Heart right ventricle (tissue), 16 donors: ENCODE measurements around the gene ABCD4. TPM values are rescaled to one million over a fixed set of nuclear protein-coding genes. Genes with fewer than 3 reads are reported as not detected.

ENCODE experiments used
- ATAC-seq, 8 donors: fragments of 200-7000 bp; cut with Tn5 transposase; one replicate each; pipeline ENCODE4 v1.9.1; 2020; ENCODE audit warnings: mild to moderate bottlenecking in 8 of 8, moderate library complexity in 8 of 8, moderate number of reproducible peaks in 1 of 8
- DNase-seq, 2 donors: peaks; one replicate each; pipeline ENCODE4 v3.0.0-alpha.2; 2020
- H3K27ac ChIP-seq, 10 donors: fragments of 200-600 bp; sonication (generic) in 2 of 10; one replicate each; pipeline versions ENCODE4 v1.5.0 to v1.8.0; 2020 to 2022; ENCODE audit warnings: mild to moderate bottlenecking in 3 of 10
- H3K27me3 ChIP-seq, 7 donors: fragments of 200-600 bp; one replicate each; pipeline ENCODE4 v1.8.0; 2021 to 2022; ENCODE audit warnings: mild to moderate bottlenecking in 2 of 7
- H3K36me3 ChIP-seq, 9 donors: fragments of 200-600 bp; sonication (generic) in 1 of 9; one replicate each; pipeline versions ENCODE4 v1.5.0 to v1.8.0; 2020 to 2022; ENCODE audit warnings: mild to moderate bottlenecking in 2 of 9
- H3K4me1 ChIP-seq, 9 donors: fragments of 200-600 bp; sonication (generic) in 1 of 9; one replicate each; pipeline versions ENCODE4 v1.5.0 to v1.8.0; 2020 to 2022; ENCODE audit warnings: mild to moderate bottlenecking in 4 of 9
- H3K4me3 ChIP-seq, 10 donors: fragments of 200-600 bp; sonication (generic) in 2 of 10; one replicate each; pipeline versions ENCODE4 v1.5.0 to v1.8.0; 2020 to 2022; ENCODE audit warnings: mild to moderate bottlenecking in 7 of 10, moderate library complexity in 2 of 10
- H3K9me3 ChIP-seq, 11 donors: fragments of 200-600 bp in 10 of 11; sonication (generic) in 2 of 11; one replicate each; pipeline versions ENCODE4 v1.5.0 to v1.8.0; 2013 to 2022; ENCODE audit warnings: mild to moderate bottlenecking in 2 of 11, control low read depth in 1 of 11, moderate library complexity in 1 of 11
- WGBS, 2 donors: extraction: QIAGEN DNeasy Blood & Tissue Kit; methylation state at CpG; one replicate each; pipeline ENCODE4 v1.1.7; 2013; ENCODE audit warnings: inconsistent platforms in 1 of 2; 5-methylcytosine and 5-hydroxymethylcytosine counted together
- intact Hi-C, 10 donors: fragments of 100-400 bp; cut with DNase I; formaldehyde crosslinking; loops; one replicate each; pipeline versions ENCODE4 v1.11.1 to v1.14.2; 2022
- polyA plus RNA-seq, 2 donors: library from polyadenylated mRNA; stranded (reverse); fragments of 200-250 nt; gene quantifications; one replicate each; pipeline ENCODE4 v1.2.3, GENCODE V29; 2013
- total RNA-seq, 10 donors: library from RNA; stranded (reverse); fragmentation: NEBNext Ultra II Directional in 3 of 10; extraction: Animal tissue kit (Norgen Biotek cat#: 25700) in 3 of 10; gene quantifications; one replicate each; pipeline versions ENCODE4 v1.2.1 to v1.2.4, GENCODE V29; 2021 to 2023
- TF ChIP-seq, protein P1 (sequence below), 9 donors: fragments of 200-600 bp; sonication (generic) in 2 of 9; IDR thresholded peaks; one replicate each; pipeline versions ENCODE4 v1.5.0 to v1.8.0; 2021 to 2022; ENCODE audit warnings: antibody characterized with exemption in 9 of 9, mild to moderate bottlenecking in 5 of 9, moderate library complexity in 1 of 9
- donor health status: Arrhythmogenic right ventricular cardiomyopathy.
- donor health status: ischemic (EF 13 %, LVEDD 7.1; RV severe dilation, severe dysfunction).
- donor health status: healthy with polysubstance abuse.
- donor health status: DM: no; HTN: yes; CAD: no.
- donor health status: DM: no; HTN: no; CAD: no.
- donor health status: ischemic (EF 25% LVEDD 6.9; RV normal size, moderate dysfunction).
- donor health status: ischemic (EF 25% LVEDD 5.7; RV mildly dilated, moderate dysfunction).
- donor health status: healthy.
- donor health status: DM: yes; HTN: yes; CAD: no.
- donor health status: Ischemic cardiomyopathy.
- donor health status: ischemic (EF 35%, LVEDD 5.7; RV mildly dilated, moderate dysfunction).
- donor health status: nonischemic (EF 11% LVEDD 7.7; RV severe dilation, severe dysfunction).
- donor health status: DM: yes; HTN: yes; CAD: no.
- donor health status: PGD.
- donor health status: ischemic (EF 29% LVEDD 5.4; RV normal size, mild dysfunction).
- donor health status: nonischemic (EF 23%, LVEDD 6.1; RV moderate dilation, normal function).

The ABCD4 gene
- total and polyA plus RNA-seq, 12 donors, result 17.8 to 76.4 (median 22.0) TPM

DNA sequence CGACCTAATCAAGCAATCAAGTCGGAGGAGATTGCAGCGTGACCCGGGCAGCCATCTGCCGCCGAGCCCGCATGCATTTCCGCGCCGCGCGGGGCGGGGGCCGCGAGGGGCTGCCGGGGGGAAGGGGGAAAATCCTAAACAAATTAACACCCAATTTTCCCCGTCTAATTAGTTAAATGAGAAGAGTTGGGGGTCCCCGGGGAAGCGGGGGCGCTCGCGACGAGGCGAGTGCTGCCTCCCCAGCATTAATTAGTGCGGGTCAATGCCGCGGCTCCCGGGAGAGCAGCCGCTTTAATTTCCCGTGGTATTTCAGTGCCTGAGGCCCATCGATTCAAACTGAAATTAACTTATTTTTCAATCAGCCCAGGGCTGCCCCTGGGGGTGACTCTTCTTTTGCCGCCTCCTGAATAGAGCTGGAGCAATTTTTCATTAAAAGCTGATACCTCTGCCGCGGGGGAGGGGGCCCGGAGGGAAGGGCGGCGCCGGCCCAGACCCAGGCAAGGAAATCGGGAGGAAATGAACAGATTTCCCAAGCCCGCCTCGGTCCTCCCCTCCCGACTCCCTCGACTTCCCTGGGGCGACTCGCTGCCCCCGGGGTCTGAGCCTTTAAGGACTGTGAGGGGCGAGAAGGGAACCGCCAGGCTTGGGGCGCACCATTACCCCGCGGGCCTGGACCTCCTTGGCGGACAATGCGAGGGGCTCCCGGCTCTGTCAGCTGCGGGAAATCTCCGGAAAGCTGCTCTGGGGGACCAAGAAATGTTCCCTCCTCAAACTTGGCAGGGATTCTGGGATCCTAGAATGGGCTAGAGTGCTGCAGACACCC lies 44.6 kb downstream of the ABCD4 start:
- TF ChIP-seq, protein P1, sequence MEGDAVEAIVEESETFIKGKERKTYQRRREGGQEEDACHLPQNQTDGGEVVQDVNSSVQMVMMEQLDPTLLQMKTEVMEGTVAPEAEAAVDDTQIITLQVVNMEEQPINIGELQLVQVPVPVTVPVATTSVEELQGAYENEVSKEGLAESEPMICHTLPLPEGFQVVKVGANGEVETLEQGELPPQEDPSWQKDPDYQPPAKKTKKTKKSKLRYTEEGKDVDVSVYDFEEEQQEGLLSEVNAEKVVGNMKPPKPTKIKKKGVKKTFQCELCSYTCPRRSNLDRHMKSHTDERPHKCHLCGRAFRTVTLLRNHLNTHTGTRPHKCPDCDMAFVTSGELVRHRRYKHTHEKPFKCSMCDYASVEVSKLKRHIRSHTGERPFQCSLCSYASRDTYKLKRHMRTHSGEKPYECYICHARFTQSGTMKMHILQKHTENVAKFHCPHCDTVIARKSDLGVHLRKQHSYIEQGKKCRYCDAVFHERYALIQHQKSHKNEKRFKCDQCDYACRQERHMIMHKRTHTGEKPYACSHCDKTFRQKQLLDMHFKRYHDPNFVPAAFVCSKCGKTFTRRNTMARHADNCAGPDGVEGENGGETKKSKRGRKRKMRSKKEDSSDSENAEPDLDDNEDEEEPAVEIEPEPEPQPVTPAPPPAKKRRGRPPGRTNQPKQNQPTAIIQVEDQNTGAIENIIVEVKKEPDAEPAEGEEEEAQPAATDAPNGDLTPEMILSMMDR (IDR thresholded peaks at IDR 0.05), result no peak
- Histone ChIP-seq H3K36me3 (no peaks in the 10 kb centered on the region), H3K27me3 (peaks cover 0 to 20% (median 0%) of the 10 kb centered on the region in 7 donors), H3K27ac (peak overlapping the region in 4 of 10 donors; percentile 14 to 57 (median 44)), H3K4me3 (peak overlapping the region; percentile 50 to 84 (median 72)), H3K4me1 (peaks cover 0 to 17% (median 13%) of the 10 kb centered on the region in 9 donors), H3K9me3 (no peaks in the 10 kb centered on the region)
- DNase-seq (no peak), ATAC-seq (peak in 3 of 8 donors; percentile 20 to 40 (median 34))
- 5 to 6% methylated on average over 56 of the region's 56 CpGs for WGBS, 2 donors
- intact Hi-C loops, result loop anchor here in 2 of 10 donors (2.0 to 5.0 kb wide), 2 partner anchors 145 to 146 kb away; no protein-coding TSS in a partner anchor

DNA sequence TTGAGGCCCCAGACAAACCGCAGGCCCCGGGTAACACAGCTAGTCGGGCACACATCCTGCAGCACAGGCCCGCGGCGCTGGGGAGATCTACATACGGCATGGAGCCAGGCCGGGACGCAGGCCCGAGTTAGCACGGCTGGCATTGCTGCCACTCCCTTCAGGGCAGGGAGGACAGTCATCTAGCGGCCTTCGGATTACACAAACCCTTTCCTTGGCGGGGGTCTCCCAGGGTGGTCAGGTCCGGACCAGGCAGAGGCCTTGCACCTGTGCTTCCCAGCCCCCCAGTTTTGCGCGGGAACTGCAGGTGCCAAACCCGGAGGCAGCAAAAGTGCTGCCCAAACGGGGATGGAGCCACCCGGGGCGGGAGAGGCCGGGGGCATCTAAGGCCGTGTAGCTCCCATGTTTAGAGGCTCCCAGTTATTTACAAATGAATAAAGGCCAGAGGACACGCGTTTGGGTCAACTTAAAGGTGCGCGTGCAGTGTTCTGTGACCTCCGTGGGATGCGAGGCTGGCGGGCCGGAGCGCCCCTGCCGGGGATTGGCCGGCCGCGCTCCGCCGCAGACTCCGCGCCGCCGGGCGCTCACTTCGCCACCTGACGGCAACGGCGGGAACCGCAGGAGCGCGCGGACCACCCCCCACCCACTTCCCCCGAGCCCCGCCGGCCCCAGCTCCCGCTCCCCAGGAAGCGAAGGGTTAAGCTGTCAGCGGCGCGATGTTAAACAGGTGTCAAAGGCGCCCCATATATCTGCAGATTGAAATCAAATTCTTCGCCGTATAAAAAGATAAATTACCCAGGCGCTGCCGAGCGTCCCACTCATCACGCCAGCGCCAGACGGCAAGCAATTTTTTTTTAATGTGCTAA lies 45.4 kb downstream of the ABCD4 start:
- peaks cover 0 to 17% (median 13%) of the 10 kb centered on the region in 9 donors for H3K4me1 ChIP-seq
- TF ChIP-seq, protein P1 (IDR thresholded peaks at IDR 0.05), result peak in 8 of 9 donors; percentile 93 to 99 (median 97)
- H3K36me3 ChIP-seq, result no peaks in the 10 kb centered on the region
- 3 to 4% methylated on average over 68 of the region's 68 CpGs for WGBS, 2 donors
- intact Hi-C loops, result loop anchor here in 2 of 10 donors (2.0 to 5.0 kb wide), 2 partner anchors 145 kb away; no protein-coding TSS in a partner anchor
- H3K9me3 ChIP-seq, result no peaks in the 10 kb centered on the region
- H3K27ac ChIP-seq, result peak overlapping the region in 4 of 10 donors; percentile 14 to 57 (median 44)
- H3K4me3 ChIP-seq, result peak overlapping the region; percentile 50 to 84 (median 72)
- peaks cover 0 to 20% (median 0%) of the 10 kb centered on the region in 7 donors for H3K27me3 ChIP-seq
- DNase-seq (peak; percentile 17 to 51), ATAC-seq (peak; percentile 80 to 88 (median 84))

DNA sequence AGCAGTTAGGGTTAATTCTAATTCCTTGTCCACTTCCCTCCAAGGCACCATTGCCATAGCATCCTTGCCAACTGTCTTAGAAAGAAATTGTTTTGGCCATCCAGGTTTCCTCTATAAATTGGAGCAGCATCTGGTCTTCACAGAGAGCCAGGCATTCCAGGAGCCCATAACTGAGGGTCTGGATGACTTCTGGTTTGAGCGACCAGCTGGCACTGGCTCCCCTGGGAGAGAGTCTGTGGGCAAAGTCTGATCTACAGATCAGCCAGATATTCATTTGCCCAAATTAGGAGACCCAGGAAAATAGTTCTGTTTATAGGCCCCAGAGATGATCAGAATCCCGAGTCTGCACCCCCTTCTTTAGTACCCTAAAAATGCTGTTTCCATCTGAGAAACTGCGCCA lies 47.5 kb downstream of the ABCD4 start:
- WGBS, 2 donors, result 77 to 82% methylated on average over 3 of the region's 3 CpGs
- H3K9me3 ChIP-seq, result no peaks in the 10 kb centered on the region
- H3K36me3 ChIP-seq, result no peaks in the 10 kb centered on the region
- TF ChIP-seq, protein P1 (IDR thresholded peaks at IDR 0.05), result no peak
- H3K27me3 ChIP-seq, result peaks cover 0 to 20% (median 0%) of the 10 kb centered on the region in 7 donors
- no peak overlapping the region for H3K27ac ChIP-seq
- peaks cover 0 to 24% (median 16%) of the 10 kb centered on the region in 9 donors for H3K4me1 ChIP-seq
- DNase-seq (no peak), ATAC-seq (no peak)
- H3K4me3 ChIP-seq, result no peak overlapping the region
- intact Hi-C loops, result loop anchor here in 1 of 10 donors (5.0 kb wide), 1 partner anchor 143 kb away; no protein-coding TSS in a partner anchor
